ENCODE measurements around the gene VAV1.
"Not testable (repeated sequence)": the region's sequence is repeated elsewhere in the genome, so short reads cannot be mapped to it uniquely, and the experiment has no call there.

The VAV1 gene

GRCh38 chr19:6790194-6791128, 18.0 kb downstream of the VAV1 start:
- Histone ChIP-seq H3K9ac (ENCODE audit: low read depth in 1 of 2, low read length in 2 of 2) (no peak overlapping the region), H3K27me3 (ENCODE audit: control insufficient read depth in 2 of 2, insufficient read depth in 2 of 2, low read length in 2 of 2) (no peaks in the 10 kb centered on the region), H3K4me3 (ENCODE audit: low read length in 2 of 2) (no peak overlapping the region), H3K4me1 (ENCODE audit: control insufficient read depth in 2 of 2, insufficient read depth in 2 of 2, low read length in 2 of 2) (no peaks in the 10 kb centered on the region), H3K36me3 (ENCODE audit: control insufficient read depth in 2 of 2, insufficient read depth in 2 of 2, low read length in 2 of 2) (no peaks in the 10 kb centered on the region), H3K27ac (ENCODE audit: low read depth in 2 of 2, low read length in 2 of 2) (no peak overlapping the region), H3K9me3 (ENCODE audit: control insufficient read depth in 2 of 2, low read length in 2 of 2) (peaks cover 0 to 3% of the 10 kb centered on the region in 2 donors)

DNA sequence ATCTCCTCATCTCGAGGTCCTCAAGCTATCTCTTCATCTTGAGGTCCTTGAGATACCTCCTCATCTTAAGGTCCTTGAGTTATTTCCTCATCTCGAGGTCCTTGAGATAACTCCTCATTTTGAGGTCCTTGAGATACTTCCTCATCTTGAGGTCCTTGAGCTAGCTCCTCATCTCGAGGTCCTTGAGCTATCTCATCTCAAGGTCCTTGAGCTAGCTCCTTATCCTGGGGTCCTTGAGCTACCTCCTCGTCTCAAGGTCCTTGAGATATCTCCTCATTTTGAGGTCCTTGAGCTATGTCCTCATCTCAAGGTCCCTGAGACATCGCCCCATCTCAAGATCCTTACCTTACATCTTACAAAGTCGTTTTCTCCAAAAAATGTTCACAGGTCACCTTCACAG, 18.7 kb downstream of the VAV1 start:
- H3K27me3 ChIP-seq (ENCODE audit: control insufficient read depth in 2 of 2, insufficient read depth in 2 of 2, low read length in 2 of 2), result no peaks in the 10 kb centered on the region
- peaks cover 0 to 3% of the 10 kb centered on the region in 2 donors for H3K9me3 ChIP-seq (ENCODE audit: control insufficient read depth in 2 of 2, low read length in 2 of 2)
- H3K27ac ChIP-seq (ENCODE audit: low read depth in 2 of 2, low read length in 2 of 2), result no peak overlapping the region
- H3K9ac ChIP-seq (ENCODE audit: low read depth in 1 of 2, low read length in 2 of 2), result no peak overlapping the region
- no peak overlapping the region for H3K4me3 ChIP-seq (ENCODE audit: low read length in 2 of 2)
- no peaks in the 10 kb centered on the region for H3K36me3 ChIP-seq (ENCODE audit: control insufficient read depth in 2 of 2, insufficient read depth in 2 of 2, low read length in 2 of 2)
- no peaks in the 10 kb centered on the region for H3K4me1 ChIP-seq (ENCODE audit: control insufficient read depth in 2 of 2, insufficient read depth in 2 of 2, low read length in 2 of 2)

GRCh38 chr19:6793411-6793810, 20.9 kb downstream of the VAV1 start:
- Histone ChIP-seq H3K4me3 (ENCODE audit: low read length in 2 of 2) (no peak overlapping the region), H3K4me1 (ENCODE audit: control insufficient read depth in 2 of 2, insufficient read depth in 2 of 2, low read length in 2 of 2) (no peaks in the 10 kb centered on the region), H3K36me3 (ENCODE audit: control insufficient read depth in 2 of 2, insufficient read depth in 2 of 2, low read length in 2 of 2) (no peaks in the 10 kb centered on the region), H3K9ac (ENCODE audit: low read depth in 1 of 2, low read length in 2 of 2) (no peak overlapping the region), H3K9me3 (ENCODE audit: control insufficient read depth in 2 of 2, low read length in 2 of 2) (peaks cover 0 to 3% of the 10 kb centered on the region in 2 donors), H3K27ac (ENCODE audit: low read depth in 2 of 2, low read length in 2 of 2) (no peak overlapping the region), H3K27me3 (ENCODE audit: control insufficient read depth in 2 of 2, insufficient read depth in 2 of 2, low read length in 2 of 2) (no peaks in the 10 kb centered on the region)

DNA sequence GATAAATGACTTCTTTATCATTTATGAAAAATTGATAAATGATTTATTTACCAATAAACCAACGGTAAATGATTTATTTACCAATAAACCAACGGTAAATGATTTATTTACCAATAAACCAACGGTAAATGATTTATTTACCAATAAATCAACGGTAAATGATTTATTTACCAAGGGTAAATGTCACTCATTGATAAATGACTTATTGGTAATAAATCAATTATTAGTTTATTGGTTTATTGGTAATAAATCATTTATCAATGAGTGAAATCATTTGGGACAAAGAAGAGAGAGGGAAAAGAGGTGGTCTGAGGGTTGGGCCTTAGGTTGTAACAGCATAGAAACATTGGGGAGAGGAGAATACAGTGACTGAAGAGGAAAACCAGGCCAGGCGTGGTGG, 21.5 kb downstream of the VAV1 start:
- no peak overlapping the region for H3K9ac ChIP-seq (ENCODE audit: low read depth in 1 of 2, low read length in 2 of 2)
- no peak overlapping the region for H3K4me3 ChIP-seq (ENCODE audit: low read length in 2 of 2)
- peaks cover 0 to 3% of the 10 kb centered on the region in 2 donors for H3K9me3 ChIP-seq (ENCODE audit: control insufficient read depth in 2 of 2, low read length in 2 of 2)
- no peaks in the 10 kb centered on the region for H3K36me3 ChIP-seq (ENCODE audit: control insufficient read depth in 2 of 2, insufficient read depth in 2 of 2, low read length in 2 of 2)
- H3K4me1 ChIP-seq (ENCODE audit: control insufficient read depth in 2 of 2, insufficient read depth in 2 of 2, low read length in 2 of 2), result no peaks in the 10 kb centered on the region
- no peaks in the 10 kb centered on the region for H3K27me3 ChIP-seq (ENCODE audit: control insufficient read depth in 2 of 2, insufficient read depth in 2 of 2, low read length in 2 of 2)
- H3K27ac ChIP-seq (ENCODE audit: low read depth in 2 of 2, low read length in 2 of 2), result no peak overlapping the region

DNA sequence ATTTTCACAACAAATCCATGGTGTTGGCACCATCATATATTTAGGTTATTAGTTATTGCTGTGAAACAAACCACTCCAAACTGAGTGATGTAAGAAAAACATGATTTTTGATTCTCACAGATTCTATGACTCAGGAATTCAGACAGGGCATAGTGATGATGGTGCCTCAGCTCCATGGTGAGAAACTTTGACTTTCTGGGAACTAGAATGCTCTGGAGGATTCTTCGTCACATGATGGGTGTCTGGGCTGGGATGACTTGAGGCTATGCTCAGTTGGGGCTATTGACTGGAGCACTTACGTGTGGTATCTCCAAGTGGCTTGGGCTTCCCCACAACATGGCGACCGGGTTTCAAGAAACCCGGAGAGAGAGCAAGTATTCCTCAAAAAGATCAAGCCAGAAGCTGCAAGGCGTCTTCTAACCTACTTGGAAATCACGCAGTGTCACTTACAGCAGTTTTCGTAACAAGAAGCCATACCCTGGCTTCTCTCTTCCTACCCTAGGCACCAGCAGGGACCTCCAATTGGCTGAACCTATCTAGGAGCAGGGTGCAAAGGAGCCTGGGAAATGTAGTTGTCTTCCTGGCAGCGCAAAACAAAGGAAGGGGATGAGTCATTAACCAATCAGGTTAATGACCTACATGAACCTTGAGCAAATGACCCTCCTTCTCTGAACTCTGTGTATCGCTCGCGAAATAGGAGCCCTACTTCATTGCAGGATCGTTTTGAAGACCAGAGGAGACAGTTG, 22.4 kb downstream of the VAV1 start:
- H3K27me3 ChIP-seq (ENCODE audit: control insufficient read depth in 2 of 2, insufficient read depth in 2 of 2, low read length in 2 of 2), result no peaks in the 10 kb centered on the region
- H3K27ac ChIP-seq (ENCODE audit: low read depth in 2 of 2, low read length in 2 of 2), result no peak overlapping the region
- no peaks in the 10 kb centered on the region for H3K4me1 ChIP-seq (ENCODE audit: control insufficient read depth in 2 of 2, insufficient read depth in 2 of 2, low read length in 2 of 2)
- no peak overlapping the region for H3K4me3 ChIP-seq (ENCODE audit: low read length in 2 of 2)
- H3K9ac ChIP-seq (ENCODE audit: low read depth in 1 of 2, low read length in 2 of 2), result no peak overlapping the region
- peaks cover 0 to 3% of the 10 kb centered on the region in 2 donors for H3K9me3 ChIP-seq (ENCODE audit: control insufficient read depth in 2 of 2, low read length in 2 of 2)
- H3K36me3 ChIP-seq (ENCODE audit: control insufficient read depth in 2 of 2, insufficient read depth in 2 of 2, low read length in 2 of 2), result no peaks in the 10 kb centered on the region

- Histone ChIP-seq H3K9ac (ENCODE audit: low read depth in 1 of 2, low read length in 2 of 2) (no peak overlapping the region), H3K27me3 (ENCODE audit: control insufficient read depth in 2 of 2, insufficient read depth in 2 of 2, low read length in 2 of 2) (no peaks in the 10 kb centered on the region), H3K36me3 (ENCODE audit: control insufficient read depth in 2 of 2, insufficient read depth in 2 of 2, low read length in 2 of 2) (no peaks in the 10 kb centered on the region), H3K4me3 (ENCODE audit: low read length in 2 of 2) (no peak overlapping the region), H3K4me1 (ENCODE audit: control insufficient read depth in 2 of 2, insufficient read depth in 2 of 2, low read length in 2 of 2) (no peaks in the 10 kb centered on the region), H3K9me3 (ENCODE audit: control insufficient read depth in 2 of 2, low read length in 2 of 2) (peaks cover 0 to 3% of the 10 kb centered on the region in 2 donors), H3K27ac (ENCODE audit: low read depth in 2 of 2, low read length in 2 of 2) (no peak overlapping the region)
Measured at GRCh38 chr19:6796278-6796677, 23.8 kb downstream of the VAV1 start.

DNA sequence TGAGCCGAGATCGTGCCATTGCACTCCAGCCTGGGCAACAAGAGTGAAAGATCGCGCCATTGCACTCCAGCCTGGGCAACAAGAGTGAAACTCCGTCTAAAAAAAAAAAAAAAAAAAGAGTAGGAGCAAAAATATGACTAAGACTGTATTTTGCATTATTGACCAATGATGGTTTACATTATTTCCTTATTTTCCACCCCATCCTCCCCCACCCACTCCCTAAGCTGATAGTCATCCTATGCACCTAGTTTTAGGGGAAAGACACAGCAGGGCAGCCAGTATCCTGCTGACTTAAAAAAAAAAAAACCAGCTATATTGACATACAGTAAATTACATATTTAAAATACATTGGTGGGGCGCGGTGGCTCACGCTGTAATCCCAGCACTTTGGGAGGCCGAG, 25.1 kb downstream of the VAV1 start:
- H3K27ac ChIP-seq (ENCODE audit: low read depth in 2 of 2, low read length in 2 of 2), result no peak overlapping the region
- no peaks in the 10 kb centered on the region for H3K4me1 ChIP-seq (ENCODE audit: control insufficient read depth in 2 of 2, insufficient read depth in 2 of 2, low read length in 2 of 2)
- H3K9me3 ChIP-seq (ENCODE audit: control insufficient read depth in 2 of 2, low read length in 2 of 2), result peaks cover 0 to 3% of the 10 kb centered on the region in 2 donors
- no peaks in the 10 kb centered on the region for H3K27me3 ChIP-seq (ENCODE audit: control insufficient read depth in 2 of 2, insufficient read depth in 2 of 2, low read length in 2 of 2)
- H3K9ac ChIP-seq (ENCODE audit: low read depth in 1 of 2, low read length in 2 of 2), result no peak overlapping the region
- H3K36me3 ChIP-seq (ENCODE audit: control insufficient read depth in 2 of 2, insufficient read depth in 2 of 2, low read length in 2 of 2), result no peaks in the 10 kb centered on the region
- H3K4me3 ChIP-seq (ENCODE audit: low read length in 2 of 2), result no peak overlapping the region

- H3K4me1 ChIP-seq (ENCODE audit: control insufficient read depth in 2 of 2, insufficient read depth in 2 of 2, low read length in 2 of 2); H3K4me3 ChIP-seq (ENCODE audit: low read length in 2 of 2); H3K36me3 ChIP-seq (ENCODE audit: control insufficient read depth in 2 of 2, insufficient read depth in 2 of 2, low read length in 2 of 2); H3K9ac ChIP-seq (ENCODE audit: low read depth in 1 of 2, low read length in 2 of 2); H3K27me3 ChIP-seq (ENCODE audit: control insufficient read depth in 2 of 2, insufficient read depth in 2 of 2, low read length in 2 of 2); H3K9me3 ChIP-seq (ENCODE audit: control insufficient read depth in 2 of 2, low read length in 2 of 2): not testable (repeated sequence)
- H3K27ac ChIP-seq (ENCODE audit: low read depth in 2 of 2, low read length in 2 of 2), result peak overlapping the region in 1 of 2 donors; percentile 77
Measured at GRCh38 chr19:6800160-6800790, 27.8 kb downstream of the VAV1 start.

DNA sequence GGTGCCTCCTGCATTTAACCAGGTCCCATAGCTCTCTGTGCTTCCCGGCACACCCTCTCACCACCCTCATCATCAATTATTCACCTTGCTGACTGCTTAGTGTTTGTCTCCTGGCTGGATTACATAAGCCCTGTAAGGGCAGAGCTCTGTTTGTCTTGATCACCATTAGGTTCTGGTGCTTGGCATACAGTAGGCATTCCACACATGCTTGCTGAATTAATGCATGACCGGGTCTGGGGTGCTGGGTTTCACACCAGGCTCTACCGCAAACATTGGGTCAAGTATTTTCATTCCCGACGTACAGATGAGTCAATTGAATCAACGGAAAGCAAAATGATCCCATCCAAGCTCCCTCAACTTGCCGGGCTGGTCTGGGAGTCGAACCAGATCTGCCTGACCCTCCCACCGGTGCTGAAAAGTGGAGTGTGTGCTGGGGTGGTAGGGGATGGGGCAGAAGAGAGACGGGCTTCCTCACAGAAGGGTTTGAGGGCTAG, 28.5 kb downstream of the VAV1 start:
- Histone ChIP-seq H3K4me1 (ENCODE audit: control insufficient read depth in 2 of 2, insufficient read depth in 2 of 2, low read length in 2 of 2) (peaks cover 0 to 3% of the 10 kb centered on the region in 2 donors), H3K9ac (ENCODE audit: low read depth in 1 of 2, low read length in 2 of 2) (peak overlapping the region in 1 of 2 donors; percentile 38), H3K27me3 (ENCODE audit: control insufficient read depth in 2 of 2, insufficient read depth in 2 of 2, low read length in 2 of 2) (no peaks in the 10 kb centered on the region), H3K9me3 (ENCODE audit: control insufficient read depth in 2 of 2, low read length in 2 of 2) (no peaks in the 10 kb centered on the region), H3K27ac (ENCODE audit: low read depth in 2 of 2, low read length in 2 of 2) (peak overlapping the region; percentile 12 to 77), H3K4me3 (ENCODE audit: low read length in 2 of 2) (peak overlapping the region; percentile 34 to 71), H3K36me3 (ENCODE audit: control insufficient read depth in 2 of 2, insufficient read depth in 2 of 2, low read length in 2 of 2) (no peaks in the 10 kb centered on the region)

Data from mucosa of rectum (tissue), 2 donors.